ENCODE data around the gene TCF7L1. TPM values are rescaled to one million over a fixed set of nuclear protein-coding genes. Genes with fewer than 3 reads are reported as not detected.
A peak's percentile ranks its signal among the peaks of the same experiment; 100 is the strongest.

Gene TCF7L1
- total and polyA plus RNA-seq, 2 of the 13 experiments (the other 11 are each of a cell fraction or from before 2014, with no cell fraction given) = 0.04 to 0.15 TPM

DNA sequence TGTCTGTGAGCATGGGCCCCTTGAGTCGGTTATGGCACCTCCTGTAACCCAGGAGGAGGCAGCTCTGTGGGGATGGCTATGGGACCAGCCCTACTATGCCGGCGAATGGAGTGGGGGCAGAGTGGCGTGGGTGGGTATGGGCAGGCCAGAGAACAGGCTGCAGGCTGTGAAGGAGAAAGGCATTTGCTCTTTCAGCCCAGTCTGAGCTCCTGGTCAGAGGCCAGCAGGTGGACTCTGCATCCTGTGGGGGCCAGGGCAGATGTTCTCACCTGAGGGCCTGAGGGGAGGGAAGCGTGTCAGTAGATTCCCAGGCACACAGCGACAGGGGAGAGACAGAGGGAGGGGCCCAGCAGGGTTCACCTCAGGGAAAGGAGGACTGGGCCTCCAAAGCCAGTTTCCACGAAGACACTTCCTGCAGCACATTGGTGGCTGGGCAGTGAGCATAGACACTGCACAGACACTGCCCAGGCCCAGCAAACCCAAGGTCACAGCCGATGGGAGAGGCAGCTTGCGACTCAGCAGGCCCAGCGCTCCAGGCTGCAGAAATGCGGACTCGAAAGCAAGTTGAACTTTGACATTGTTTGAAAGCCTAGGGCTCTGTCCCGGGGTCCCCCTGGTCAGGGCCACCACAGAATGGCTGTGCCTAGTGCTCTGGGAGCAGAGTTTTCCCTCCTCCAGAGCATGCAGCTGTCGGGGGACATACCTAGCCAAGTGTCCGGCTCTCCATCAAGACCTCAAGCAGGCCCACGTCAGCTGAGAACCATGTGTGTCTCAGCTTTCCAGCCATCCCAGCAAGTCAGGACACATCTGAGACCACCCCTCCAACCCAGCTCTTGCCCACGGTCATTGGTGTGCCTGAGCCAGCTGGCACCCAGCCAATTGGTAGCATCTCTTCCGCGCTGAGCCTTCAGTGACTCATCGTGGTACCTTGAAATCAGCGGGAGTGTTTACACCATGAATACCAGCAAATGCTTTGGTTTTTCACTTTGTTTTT is 140.8 kb downstream of the TCF7L1 start (continued):
- TF ChIP-seq TBX2 (CRISPR knock-in tag; IDR thresholded peaks at IDR 0.05; ENCODE audit: borderline replicate concordance) (peak; percentile 49), RBM22 (optimal IDR thresholded peaks at IDR 0.05; ENCODE audit: low read length) (no peak), SOX6 (IDR thresholded peaks at IDR 0.05) (no peak), SOX6 (CRISPR knock-in tag; IDR thresholded peaks at IDR 0.05) (peak; percentile 66), KDM1A (CRISPR knock-in tag; IDR thresholded peaks at IDR 0.05) (peak; percentile 90), RXRA (CRISPR knock-in tag; IDR thresholded peaks at IDR 0.05) (peak; percentile 58; the same call in 1 of the 2 replicates), ZNF878 (CRISPR knock-in tag; IDR thresholded peaks at IDR 0.05) (no peak), CAMTA2 (CRISPR knock-in tag; IDR thresholded peaks at IDR 0.05; ENCODE audit: borderline replicate concordance) (0 out of 2 replicates have a peak, but pooled peaks have one; percentile 79), POLR2G (IDR thresholded peaks at IDR 0.05; ENCODE audit: low read depth, low read length) (no peak), ZEB1 (IDR thresholded peaks at IDR 0.05; ENCODE audit: insufficient replicate concordance, low read depth) (peak; percentile 87), ZNF572 (CRISPR knock-in tag; IDR thresholded peaks at IDR 0.05) (0 out of 2 replicates have a peak, but pooled peaks have one; percentile 46), ZMYM2 (CRISPR knock-in tag; IDR thresholded peaks at IDR 0.05) (0 out of 2 replicates have a peak, but pooled peaks have one; percentile 47), ESRRA (CRISPR knock-in tag; IDR thresholded peaks at IDR 0.05; ENCODE audit: low read depth) (peak; percentile 86), FOXA3 (CRISPR knock-in tag; IDR thresholded peaks at IDR 0.05) (peak; percentile 47), HDAC2 (CRISPR knock-in tag; IDR thresholded peaks at IDR 0.05) (peak; percentile 9; the same call in 1 of the 2 replicates), BCL6 (CRISPR knock-in tag; IDR thresholded peaks at IDR 0.05) (peak; percentile 86), KMT2A (CRISPR knock-in tag; IDR thresholded peaks at IDR 0.05) (0 out of 2 replicates have a peak, but pooled peaks have one; percentile 30), ETV5 (CRISPR knock-in tag; IDR thresholded peaks at IDR 0.05; ENCODE audit: borderline replicate concordance) (peak; percentile 29; the same call in 1 of the 2 replicates)
- TF ChIP-seq, protein P1, sequence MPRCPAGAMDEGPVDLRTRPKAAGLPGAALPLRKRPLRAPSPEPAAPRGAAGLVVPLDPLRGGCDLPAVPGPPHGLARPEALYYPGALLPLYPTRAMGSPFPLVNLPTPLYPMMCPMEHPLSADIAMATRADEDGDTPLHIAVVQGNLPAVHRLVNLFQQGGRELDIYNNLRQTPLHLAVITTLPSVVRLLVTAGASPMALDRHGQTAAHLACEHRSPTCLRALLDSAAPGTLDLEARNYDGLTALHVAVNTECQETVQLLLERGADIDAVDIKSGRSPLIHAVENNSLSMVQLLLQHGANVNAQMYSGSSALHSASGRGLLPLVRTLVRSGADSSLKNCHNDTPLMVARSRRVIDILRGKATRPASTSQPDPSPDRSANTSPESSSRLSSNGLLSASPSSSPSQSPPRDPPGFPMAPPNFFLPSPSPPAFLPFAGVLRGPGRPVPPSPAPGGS (CRISPR knock-in tag; IDR thresholded peaks at IDR 0.05) = no peak
- TF ChIP-seq, protein P2, sequence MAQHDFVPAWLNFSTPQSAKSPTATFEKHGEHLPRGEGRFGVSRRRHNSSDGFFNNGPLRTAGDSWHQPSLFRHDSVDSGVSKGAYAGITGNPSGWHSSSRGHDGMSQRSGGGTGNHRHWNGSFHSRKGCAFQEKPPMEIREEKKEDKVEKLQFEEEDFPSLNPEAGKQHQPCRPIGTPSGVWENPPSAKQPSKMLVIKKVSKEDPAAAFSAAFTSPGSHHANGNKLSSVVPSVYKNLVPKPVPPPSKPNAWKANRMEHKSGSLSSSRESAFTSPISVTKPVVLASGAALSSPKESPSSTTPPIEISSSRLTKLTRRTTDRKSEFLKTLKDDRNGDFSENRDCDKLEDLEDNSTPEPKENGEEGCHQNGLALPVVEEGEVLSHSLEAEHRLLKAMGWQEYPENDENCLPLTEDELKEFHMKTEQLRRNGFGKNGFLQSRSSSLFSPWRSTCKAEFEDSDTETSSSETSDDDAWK (CRISPR knock-in tag; IDR thresholded peaks at IDR 0.05) = no peak
- TF ChIP-seq, protein P3, sequence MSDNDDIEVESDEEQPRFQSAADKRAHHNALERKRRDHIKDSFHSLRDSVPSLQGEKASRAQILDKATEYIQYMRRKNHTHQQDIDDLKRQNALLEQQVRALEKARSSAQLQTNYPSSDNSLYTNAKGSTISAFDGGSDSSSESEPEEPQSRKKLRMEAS (IDR thresholded peaks at IDR 0.05) = peak; percentile 50; the same call in 1 of the 2 replicates
- TF ChIP-seq, protein P4, sequence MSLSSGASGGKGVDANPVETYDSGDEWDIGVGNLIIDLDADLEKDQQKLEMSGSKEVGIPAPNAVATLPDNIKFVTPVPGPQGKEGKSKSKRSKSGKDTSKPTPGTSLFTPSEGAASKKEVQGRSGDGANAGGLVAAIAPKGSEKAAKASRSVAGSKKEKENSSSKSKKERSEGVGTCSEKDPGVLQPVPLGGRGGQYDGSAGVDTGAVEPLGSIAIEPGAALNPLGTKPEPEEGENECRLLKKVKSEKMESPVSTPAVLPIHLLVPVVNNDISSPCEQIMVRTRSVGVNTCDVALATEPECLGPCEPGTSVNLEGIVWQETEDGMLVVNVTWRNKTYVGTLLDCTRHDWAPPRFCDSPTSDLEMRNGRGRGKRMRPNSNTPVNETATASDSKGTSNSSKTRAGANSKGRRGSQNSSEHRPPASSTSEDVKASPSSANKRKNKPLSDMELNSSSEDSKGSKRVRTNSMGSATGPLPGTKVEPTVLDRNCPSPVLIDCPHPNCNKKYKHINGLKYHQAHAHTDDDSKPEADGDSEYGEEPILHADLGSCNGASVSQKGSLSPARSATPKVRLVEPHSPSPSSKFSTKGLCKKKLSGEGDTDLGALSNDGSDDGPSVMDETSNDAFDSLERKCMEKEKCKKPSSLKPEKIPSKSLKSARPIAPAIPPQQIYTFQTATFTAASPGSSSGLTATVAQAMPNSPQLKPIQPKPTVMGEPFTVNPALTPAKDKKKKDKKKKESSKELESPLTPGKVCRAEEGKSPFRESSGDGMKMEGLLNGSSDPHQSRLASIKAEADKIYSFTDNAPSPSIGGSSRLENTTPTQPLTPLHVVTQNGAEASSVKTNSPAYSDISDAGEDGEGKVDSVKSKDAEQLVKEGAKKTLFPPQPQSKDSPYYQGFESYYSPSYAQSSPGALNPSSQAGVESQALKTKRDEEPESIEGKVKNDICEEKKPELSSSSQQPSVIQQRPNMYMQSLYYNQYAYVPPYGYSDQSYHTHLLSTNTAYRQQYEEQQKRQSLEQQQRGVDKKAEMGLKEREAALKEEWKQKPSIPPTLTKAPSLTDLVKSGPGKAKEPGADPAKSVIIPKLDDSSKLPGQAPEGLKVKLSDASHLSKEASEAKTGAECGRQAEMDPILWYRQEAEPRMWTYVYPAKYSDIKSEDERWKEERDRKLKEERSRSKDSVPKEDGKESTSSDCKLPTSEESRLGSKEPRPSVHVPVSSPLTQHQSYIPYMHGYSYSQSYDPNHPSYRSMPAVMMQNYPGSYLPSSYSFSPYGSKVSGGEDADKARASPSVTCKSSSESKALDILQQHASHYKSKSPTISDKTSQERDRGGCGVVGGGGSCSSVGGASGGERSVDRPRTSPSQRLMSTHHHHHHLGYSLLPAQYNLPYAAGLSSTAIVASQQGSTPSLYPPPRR (CRISPR knock-in tag; IDR thresholded peaks at IDR 0.05; ENCODE audit: borderline replicate concordance) = peak; percentile 69; the same call in 1 of the 2 replicates

All from HepG2 (cell line).